Measurements from ENCODE around the gene MR1.

MR1 gene

GRCh38 chr1:181016563-181016962 is 17.2 kb upstream of the MR1 start:
- in situ Hi-C loops (cut with HindIII; ENCODE audit: low sequenced_read_pairs), result loop anchor here (25.0 kb wide), 1 partner anchor 104 kb away; the partner anchor contains the start of gene KIAA1614
- no peak for DNase-seq (ENCODE audit: low read depth)
- H3K4me3 ChIP-seq (ENCODE audit: low read depth, low read length), result no peak overlapping the region
- TF ChIP-seq CTCF (IDR thresholded peaks at IDR 0.05; ENCODE audit: low read depth, low read length, missing control alignments), result no peak

GRCh38 chr1:181018901-181019681 is 14.7 kb upstream of the MR1 start:
- TF ChIP-seq CTCF (IDR thresholded peaks at IDR 0.05; ENCODE audit: low read depth, low read length, missing control alignments), result no peak
- DNase-seq (ENCODE audit: low read depth), result no peak
- in situ Hi-C loops (cut with HindIII; ENCODE audit: low sequenced_read_pairs), result loop anchor here (25.0 kb wide), 1 partner anchor 107 kb away; the partner anchor contains the start of gene KIAA1614
- no peak overlapping the region for H3K4me3 ChIP-seq (ENCODE audit: low read depth, low read length)

- no peak for TF ChIP-seq CTCF (IDR thresholded peaks at IDR 0.05; ENCODE audit: low read depth, low read length, missing control alignments)
- peak overlapping the region; percentile 92 for H3K4me3 ChIP-seq (ENCODE audit: low read depth, low read length)
- in situ Hi-C loops (cut with HindIII; ENCODE audit: low sequenced_read_pairs), result loop anchor here (25.0 kb wide), 1 partner anchor 109 kb away; the partner anchor contains the start of gene KIAA1614
- no peak for DNase-seq (ENCODE audit: low read depth)
Measured at GRCh38 chr1:181021159-181021558, 12.6 kb upstream of the MR1 start.

GRCh38 chr1:181021811-181022434 is 11.9 kb upstream of the MR1 start:
- peak; percentile 45 for DNase-seq (ENCODE audit: low read depth)
- in situ Hi-C loops (cut with HindIII; ENCODE audit: low sequenced_read_pairs), result loop anchor here (25.0 kb wide), 1 partner anchor 110 kb away; the partner anchor contains the start of gene KIAA1614
- TF ChIP-seq CTCF (IDR thresholded peaks at IDR 0.05; ENCODE audit: low read depth, low read length, missing control alignments), result no peak
- H3K4me3 ChIP-seq (ENCODE audit: low read depth, low read length), result peak overlapping the region; percentile 92

- no peak for TF ChIP-seq CTCF (IDR thresholded peaks at IDR 0.05; ENCODE audit: low read depth, low read length, missing control alignments)
- in situ Hi-C loops (cut with HindIII; ENCODE audit: low sequenced_read_pairs), result loop anchor here (25.0 kb wide), 1 partner anchor 111 kb away; the partner anchor contains the start of gene KIAA1614
- H3K4me3 ChIP-seq (ENCODE audit: low read depth, low read length), result peak overlapping the region; percentile 92
- DNase-seq (ENCODE audit: low read depth), result no peak
Measured at GRCh38 chr1:181023265-181024057, 10.3 kb upstream of the MR1 start.

- in situ Hi-C loops (cut with HindIII; ENCODE audit: low sequenced_read_pairs), result loop anchor here (25.0 kb wide), 1 partner anchor 516 kb away; the partner anchor contains the start of gene ACBD6
- no peak for TF ChIP-seq CTCF (IDR thresholded peaks at IDR 0.05; ENCODE audit: low read depth, low read length, missing control alignments)
- DNase-seq (ENCODE audit: low read depth), result no peak
- no peak overlapping the region for H3K4me3 ChIP-seq (ENCODE audit: low read depth, low read length)
Measured at GRCh38 chr1:181028196-181028595, 5.6 kb upstream of the MR1 start.

Data from astrocyte of the cerebellum (primary cell).